OCI-LY7 (cell line): ENCODE results near the gene DNASE1. TPM values are rescaled to one million over a fixed set of nuclear protein-coding genes. Genes with fewer than 3 reads are reported as not detected.
A peak's percentile ranks its signal among the peaks of the same experiment; 100 is the strongest.

ENCODE experiments used
- BruUV-seq: library from RNA; stranded (reverse); fragments of 400-500 nt; replicated peaks from 2 replicates; lab custom pipeline; 2021; lab: Mats Ljungman, UMichigan
- CTCF ChIA-PET: fragments of 300-600 bp; sonication (Branson Sonifier 250); formaldehyde crosslinking; loops from one replicate; lab custom pipeline; 2022; ENCODE audit warnings: antibody characterized with exemption; ENCODE audit not compliant: unreplicated experiment; lab: Charles Lee
- POLR2A ChIA-PET: fragments of 300-600 bp; sonication (Branson Sonifier 250); formaldehyde crosslinking; loops from one replicate; lab custom pipeline; 2022; ENCODE audit warnings: antibody characterized with exemption; lab: Charles Lee
- DNase-seq: peaks from one replicate; pipeline ENCODE4 v3.0.0-alpha.2; 2015; ENCODE audit warnings: low spot score
- H2AFZ ChIP-seq: fragments of 200-600 bp; sonication (generic), shearing (Covaris generic); 2 replicates; pipeline ENCODE4 v1.6.1; 2014; ENCODE audit warnings: mild to moderate bottlenecking, antibody characterized with exemption, low read length, moderate library complexity
- H3K27ac ChIP-seq: fragments of 200-600 bp; sonication (generic); 2 replicates; pipeline ENCODE4 v1.5.1; 2014; ENCODE audit warnings: mixed run types, low read depth, mild to moderate bottlenecking, moderate library complexity, low read length, inconsistent platforms; ENCODE audit not compliant: poor library complexity, severe bottlenecking
- H3K36me3 ChIP-seq: fragments of 200-600 bp; sonication (generic); 2 replicates; pipeline ENCODE4 v1.6.1; 2014; ENCODE audit warnings: mild to moderate bottlenecking, antibody characterized with exemption, low read length, moderate library complexity, mixed read lengths; ENCODE audit not compliant: insufficient read depth
- H3K4me1 ChIP-seq: fragments of 200-600 bp; sonication (generic); 2 replicates; pipeline ENCODE4 v1.5.1; 2014; ENCODE audit warnings: mild to moderate bottlenecking, low read length; ENCODE audit not compliant: insufficient read depth, poor library complexity, severe bottlenecking
- H3K4me2 ChIP-seq: fragments of 200-600 bp; sonication (generic); 2 replicates; pipeline ENCODE4 v1.6.1; 2014; ENCODE audit warnings: mild to moderate bottlenecking, low read length
- H3K4me3 ChIP-seq: fragments of 200-600 bp; sonication (generic); 2 replicates; pipeline ENCODE4 v1.5.1; 2014; ENCODE audit warnings: mild to moderate bottlenecking, low read depth, low read length; ENCODE audit not compliant: poor library complexity, severe bottlenecking
- H3K79me2 ChIP-seq: fragments of 200-600 bp; sonication (generic); 2 replicates; pipeline ENCODE4 v1.6.1; 2016; ENCODE audit warnings: low read depth, mild to moderate bottlenecking, low read length, moderate library complexity, mixed read lengths; ENCODE audit not compliant: insufficient read depth
- H3K9me2 ChIP-seq: fragments of 200-600 bp; sonication (generic); 2 replicates; pipeline ENCODE4 v1.6.1; 2016; ENCODE audit warnings: mild to moderate bottlenecking, low read length, mixed read lengths; ENCODE audit not compliant: insufficient read depth
- H3K9me3 ChIP-seq: fragments of 200-600 bp; sonication (generic); 2 replicates; pipeline ENCODE4 v1.6.1; 2014; ENCODE audit warnings: mild to moderate bottlenecking, mixed run types, low read length, mixed read lengths
- H4K20me1 ChIP-seq: fragments of 200-600 bp; sonication (generic); 2 replicates; pipeline ENCODE4 v1.6.1; 2014; ENCODE audit warnings: mild to moderate bottlenecking, antibody characterized with exemption, low read length, moderate library complexity, mixed read lengths; ENCODE audit not compliant: insufficient read depth
- CTCF ChIP-seq: fragments of 200-600 bp; sonication (generic); conservative IDR thresholded peaks from 2 replicates; pipeline ENCODE4 v1.5.1; 2014; ENCODE audit warnings: mild to moderate bottlenecking, antibody characterized with exemption, low read length, moderate library complexity, mixed read lengths
- EZH2phosphoT487 ChIP-seq: fragments of 200-600 bp; sonication (generic); IDR thresholded peaks from 2 replicates; pipeline ENCODE4 v1.6.1; 2018; ENCODE audit warnings: low read depth, borderline replicate concordance, mild to moderate bottlenecking, mixed run types, antibody characterized with exemption, low read length, moderate library complexity, mixed read lengths
- intact Hi-C: fragments of 100-400 bp; cut with micrococcal nuclease; formaldehyde crosslinking; loops from one replicate; pipeline ENCODE4 v1.10.0; 2022; ENCODE audit not compliant: unreplicated experiment
- total RNA-seq, 2 experiments: library from RNA; depleted of rRNA in 1 of 2; stranded (reverse); fragments of >200 nt in 1 of 2; shearing (Covaris generic) in 1 of 2; gene quantifications; 2 replicates each; pipeline ENCODE4 v1.2.3, GENCODE V29; 2014 to 2022

DNASE1 gene
- total RNA-seq, 2 experiments from 2014 or later = 45.5 to 84.8 TPM

- ChIA-PET CTCF (no interaction called here), POLR2A (interaction anchor here (0.6 kb wide), 1 partner anchor 207 kb away, joined by 3 read pairs; no protein-coding TSS in a partner anchor)
- TF ChIP-seq CTCF (no peak), EZH2phosphoT487 (no peak)
Observed at GRCh38 chr16:3677994-3678393, 23.5 kb downstream of the DNASE1 start.

GRCh38 chr16:3681206-3681605, 26.7 kb downstream of the DNASE1 start:
- Histone ChIP-seq H3K4me1 (no peaks in the 10 kb centered on the region), H3K4me3 (no peak overlapping the region), H3K9me2 (no peaks in the 10 kb centered on the region), H4K20me1 (no peaks in the 10 kb centered on the region), H3K27ac (no peak overlapping the region), H3K9me3 (no peaks in the 10 kb centered on the region), H3K79me2 (no peaks in the 10 kb centered on the region), H3K36me3 (peaks cover 94% of the 10 kb centered on the region), H3K4me2 (no peak overlapping the region), H2AFZ (no peak overlapping the region)
- ChIA-PET CTCF (no interaction called here), POLR2A (interaction anchor here (0.7 kb wide), 1 partner anchor 17 kb away, joined by 6 read pairs; no protein-coding TSS in a partner anchor)
- no peak for DNase-seq
- TF ChIP-seq CTCF (no peak), EZH2phosphoT487 (no peak)
- BruUV-seq = no TSS peak
- intact Hi-C loops = no loop called here

More at GRCh38 chr16:3677994-3678393, 23.5 kb downstream of the DNASE1 start:
- no peaks in the 10 kb centered on the region for H3K9me2 ChIP-seq
- H4K20me1 ChIP-seq = no peaks in the 10 kb centered on the region
- no peak overlapping the region for H3K4me2 ChIP-seq
- peaks cover 96% of the 10 kb centered on the region for H3K36me3 ChIP-seq
- no peak overlapping the region for H3K27ac ChIP-seq
- no peak for DNase-seq
- intact Hi-C loops = no loop called here
- no peak overlapping the region for H2AFZ ChIP-seq
- no peaks in the 10 kb centered on the region for H3K9me3 ChIP-seq
- no peaks in the 10 kb centered on the region for H3K79me2 ChIP-seq
- TSS peak; percentile 67 for BruUV-seq
- H3K4me3 ChIP-seq = no peak overlapping the region
- H3K4me1 ChIP-seq = no peaks in the 10 kb centered on the region

- no peak for DNase-seq
- CTCF ChIA-PET = no interaction called here
- Histone ChIP-seq H2AFZ (no peak overlapping the region), H4K20me1 (no peaks in the 10 kb centered on the region), H3K9me3 (no peaks in the 10 kb centered on the region), H3K4me1 (no peaks in the 10 kb centered on the region), H3K79me2 (no peaks in the 10 kb centered on the region), H3K4me2 (no peak overlapping the region), H3K4me3 (no peak overlapping the region), H3K36me3 (peaks cover 84% of the 10 kb centered on the region), H3K27ac (no peak overlapping the region), H3K9me2 (no peaks in the 10 kb centered on the region)
- intact Hi-C loops = no loop called here
- no TSS peak for BruUV-seq
- POLR2A ChIA-PET = interaction anchor here (0.5 kb wide), 1 partner anchor 43 kb away, joined by 3 read pairs; no protein-coding TSS in a partner anchor
- no peak for TF ChIP-seq CTCF
- no peak for TF ChIP-seq EZH2phosphoT487
Observed at GRCh38 chr16:3687021-3687420, 32.5 kb downstream of the DNASE1 start.
